Measurements from ENCODE around the gene MYO5C.

Gene MYO5C

GRCh38 chr15:52261026-52261425, 34.6 kb downstream of the MYO5C start:
- TF ChIP-seq CTCF (IDR thresholded peaks at IDR 0.05; ENCODE audit: poor library complexity, severe bottlenecking) = no peak
- no peak overlapping the region for H3K4me3 ChIP-seq (ENCODE audit: severe bottlenecking)
- H3K27ac ChIP-seq (ENCODE audit: poor library complexity, severe bottlenecking) = peak overlapping the region; percentile 58
- no peak for DNase-seq (ENCODE audit: low spot score)
- ATAC-seq (ENCODE audit: low read depth) = no peak
- peaks cover 15% of the 10 kb centered on the region for H3K4me1 ChIP-seq (ENCODE audit: insufficient read depth, poor library complexity, severe bottlenecking)
- H3K36me3 ChIP-seq (ENCODE audit: low read depth) = peaks cover 46% of the 10 kb centered on the region
- H3K27me3 ChIP-seq (ENCODE audit: insufficient read depth, poor library complexity, severe bottlenecking) = no peaks in the 10 kb centered on the region
- no peaks in the 10 kb centered on the region for H3K9me3 ChIP-seq (ENCODE audit: severe bottlenecking)

GRCh38 chr15:52259503-52259902, 36.1 kb downstream of the MYO5C start:
- Histone ChIP-seq H3K27ac (ENCODE audit: poor library complexity, severe bottlenecking) (no peak overlapping the region), H3K4me1 (ENCODE audit: insufficient read depth, poor library complexity, severe bottlenecking) (peaks cover 23% of the 10 kb centered on the region), H3K27me3 (ENCODE audit: insufficient read depth, poor library complexity, severe bottlenecking) (no peaks in the 10 kb centered on the region), H3K36me3 (ENCODE audit: low read depth) (peaks cover 53% of the 10 kb centered on the region), H3K4me3 (ENCODE audit: severe bottlenecking) (no peak overlapping the region), H3K9me3 (ENCODE audit: severe bottlenecking) (no peaks in the 10 kb centered on the region)
- no peak for ATAC-seq (ENCODE audit: low read depth)
- no peak for DNase-seq (ENCODE audit: low spot score)
- no peak for TF ChIP-seq CTCF (IDR thresholded peaks at IDR 0.05; ENCODE audit: poor library complexity, severe bottlenecking)

GRCh38 chr15:52258461-52258860, 37.1 kb downstream of the MYO5C start:
- ATAC-seq (ENCODE audit: low read depth) = no peak
- no peak for TF ChIP-seq CTCF (IDR thresholded peaks at IDR 0.05; ENCODE audit: poor library complexity, severe bottlenecking)
- H3K27me3 ChIP-seq (ENCODE audit: insufficient read depth, poor library complexity, severe bottlenecking) = no peaks in the 10 kb centered on the region
- H3K9me3 ChIP-seq (ENCODE audit: severe bottlenecking) = no peaks in the 10 kb centered on the region
- H3K4me3 ChIP-seq (ENCODE audit: severe bottlenecking) = no peak overlapping the region
- peaks cover 26% of the 10 kb centered on the region for H3K4me1 ChIP-seq (ENCODE audit: insufficient read depth, poor library complexity, severe bottlenecking)
- H3K27ac ChIP-seq (ENCODE audit: poor library complexity, severe bottlenecking) = no peak overlapping the region
- DNase-seq (ENCODE audit: low spot score) = no peak
- H3K36me3 ChIP-seq (ENCODE audit: low read depth) = peaks cover 52% of the 10 kb centered on the region

GRCh38 chr15:52257734-52258062, 37.9 kb downstream of the MYO5C start:
- H3K36me3 ChIP-seq (ENCODE audit: low read depth) = peaks cover 50% of the 10 kb centered on the region
- H3K4me1 ChIP-seq (ENCODE audit: insufficient read depth, poor library complexity, severe bottlenecking) = peaks cover 31% of the 10 kb centered on the region
- ATAC-seq (ENCODE audit: low read depth) = 0 out of 3 replicates have a peak, but pooled peaks have one; percentile 5
- H3K4me3 ChIP-seq (ENCODE audit: severe bottlenecking) = no peak overlapping the region
- no peak overlapping the region for H3K27ac ChIP-seq (ENCODE audit: poor library complexity, severe bottlenecking)
- H3K27me3 ChIP-seq (ENCODE audit: insufficient read depth, poor library complexity, severe bottlenecking) = no peaks in the 10 kb centered on the region
- no peaks in the 10 kb centered on the region for H3K9me3 ChIP-seq (ENCODE audit: severe bottlenecking)
- peak; percentile 59 for DNase-seq (ENCODE audit: low spot score)
- TF ChIP-seq CTCF (IDR thresholded peaks at IDR 0.05; ENCODE audit: poor library complexity, severe bottlenecking) = no peak

GRCh38 chr15:52256930-52257733, 38.5 kb downstream of the MYO5C start:
- no peak for ATAC-seq (ENCODE audit: low read depth)
- Histone ChIP-seq H3K27ac (ENCODE audit: poor library complexity, severe bottlenecking) (no peak overlapping the region), H3K4me3 (ENCODE audit: severe bottlenecking) (no peak overlapping the region)

More at GRCh38 chr15:52256930-52257733, 38.5 kb downstream of the MYO5C start:
- Histone ChIP-seq H3K27me3 (ENCODE audit: insufficient read depth, poor library complexity, severe bottlenecking) (no peaks in the 10 kb centered on the region), H3K9me3 (ENCODE audit: severe bottlenecking) (no peaks in the 10 kb centered on the region), H3K4me1 (ENCODE audit: insufficient read depth, poor library complexity, severe bottlenecking) (peaks cover 31% of the 10 kb centered on the region), H3K36me3 (ENCODE audit: low read depth) (peaks cover 48% of the 10 kb centered on the region)
- no peak for DNase-seq (ENCODE audit: low spot score)
- TF ChIP-seq CTCF (IDR thresholded peaks at IDR 0.05; ENCODE audit: poor library complexity, severe bottlenecking) = no peak

All from RWPE2 (cell line).